GM21515 (cell line): ENCODE results near the gene LIMA1.
"Not testable (repeated sequence)": the region's sequence is repeated elsewhere in the genome, so short reads cannot be mapped to it uniquely, and the experiment has no call there.

Experiments
- ATAC-seq: cut with Tn5 transposase; IDR thresholded peaks from one replicate; pipeline ENCODE4 v1.9.1; 2021; ENCODE audit not compliant: unreplicated experiment

LIMA1 gene

DNA sequence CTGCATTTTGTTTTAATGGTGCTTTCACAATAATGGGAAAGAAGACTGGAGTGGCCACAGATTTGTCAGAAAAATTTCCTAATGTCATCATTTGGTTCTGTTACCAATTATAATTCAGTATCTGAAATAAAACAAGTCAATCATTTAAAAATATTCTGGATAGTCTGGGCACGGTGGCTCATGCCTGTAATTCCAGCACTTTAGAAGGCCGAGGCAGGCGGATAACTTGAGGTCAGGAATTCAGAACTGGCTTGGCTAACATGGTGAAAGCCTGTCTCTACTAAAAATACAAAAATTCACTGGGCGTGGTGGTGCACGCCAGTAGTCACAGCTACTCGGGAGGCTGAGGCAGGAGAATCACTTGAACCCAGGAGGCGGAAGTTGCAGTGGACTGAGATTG, 4.0 kb upstream of the LIMA1 start:
- no peak for ATAC-seq

DNA sequence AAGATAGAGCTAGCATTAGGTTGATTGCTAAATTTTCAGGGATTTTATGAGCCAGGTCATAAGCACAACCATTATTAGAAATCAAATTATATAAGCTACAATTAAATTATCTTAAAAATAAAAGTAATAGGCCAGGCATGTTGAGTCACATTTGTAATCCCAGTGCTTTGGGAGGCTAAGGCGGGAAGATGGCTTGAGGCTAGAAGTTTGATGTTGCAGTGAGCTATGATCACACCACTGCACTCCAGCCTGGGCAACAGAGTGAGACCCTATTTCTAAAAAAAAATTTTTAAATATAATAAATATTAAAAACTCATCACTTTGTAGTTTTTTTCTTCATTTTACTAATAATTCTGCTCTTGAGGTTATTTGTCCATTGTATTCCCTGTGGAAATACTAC, 1.9 kb upstream of the LIMA1 start:
- ATAC-seq = no peak

DNA sequence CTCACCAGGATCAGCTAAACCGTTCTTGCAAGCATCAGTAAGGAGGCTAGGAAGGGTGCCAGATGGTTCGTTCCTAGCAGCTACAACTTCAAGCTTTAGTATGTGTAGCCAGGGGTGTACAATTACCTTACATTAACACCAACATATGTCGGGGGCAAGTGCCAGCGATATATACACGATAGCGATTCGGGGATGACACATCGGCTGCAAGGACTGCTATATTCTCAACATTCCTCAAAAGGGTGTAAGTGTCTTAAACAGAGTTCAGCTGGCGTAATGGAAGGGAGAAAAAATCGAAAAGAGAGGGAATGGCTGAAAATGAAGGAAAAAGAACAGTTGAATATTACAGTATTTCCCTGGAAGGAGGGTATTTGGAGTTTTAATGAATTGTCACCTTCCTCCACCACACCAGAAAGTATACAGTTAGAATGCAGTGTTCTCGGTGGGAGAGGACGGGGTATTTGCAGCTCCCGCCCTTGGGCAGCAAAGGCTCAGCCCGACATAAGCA, 545 bp downstream of the LIMA1 start:
- no peak for ATAC-seq

DNA sequence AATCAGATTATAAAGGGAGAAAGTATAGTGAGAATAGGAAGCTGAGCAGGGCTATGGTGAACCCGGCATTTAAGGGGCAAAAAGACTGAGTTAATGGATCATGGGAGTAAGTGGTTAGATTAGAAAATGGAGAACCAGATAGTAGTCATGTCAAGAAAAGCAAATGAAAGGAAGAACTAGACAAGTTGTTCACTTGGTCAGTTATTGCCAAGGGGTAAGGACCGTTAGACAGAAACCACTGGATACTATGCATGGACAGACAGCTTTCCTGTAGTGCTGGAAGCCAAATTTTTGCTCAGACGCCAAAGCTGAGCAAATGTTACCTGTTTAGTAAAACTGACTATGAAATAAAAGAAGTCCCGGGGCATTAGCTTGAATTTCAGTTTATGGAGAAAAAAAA, 3.8 kb downstream of the LIMA1 start:
- ATAC-seq = no peak

DNA sequence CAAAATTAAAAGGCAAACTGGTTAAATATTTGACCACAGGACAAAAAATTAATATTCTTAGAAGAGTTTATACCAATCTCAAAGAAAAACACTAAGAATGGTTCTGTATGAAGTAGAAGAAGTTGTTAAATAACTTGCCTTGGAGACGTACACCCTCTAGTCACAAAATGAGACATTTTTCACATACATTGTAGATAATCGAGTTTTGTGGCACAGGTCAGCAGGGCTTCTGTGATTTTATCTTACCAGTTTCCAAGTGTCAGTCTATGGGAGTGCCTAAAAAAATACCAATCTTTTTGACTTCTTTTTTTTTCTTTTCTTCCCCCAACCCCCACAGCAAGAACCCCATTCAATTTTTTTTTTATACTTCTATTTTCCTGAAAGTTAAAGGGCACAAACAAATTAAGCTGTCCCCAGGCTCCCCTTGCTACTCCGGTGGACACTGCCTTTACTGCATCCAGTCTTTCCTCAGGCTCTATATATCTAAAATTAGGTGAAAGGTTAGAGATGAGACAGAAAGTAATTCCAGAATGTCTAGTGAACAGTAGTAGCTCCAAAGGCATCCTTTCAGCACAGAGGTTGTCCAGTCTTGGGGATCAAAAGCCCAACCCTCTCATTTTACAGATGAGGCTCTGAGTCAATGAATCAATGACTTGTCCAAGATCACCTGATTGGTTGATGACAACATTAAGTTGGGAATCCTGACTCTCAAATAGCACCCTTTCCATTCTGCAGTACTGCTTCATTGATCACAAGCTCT, 6.2 kb downstream of the LIMA1 start:
- no peak for ATAC-seq

DNA sequence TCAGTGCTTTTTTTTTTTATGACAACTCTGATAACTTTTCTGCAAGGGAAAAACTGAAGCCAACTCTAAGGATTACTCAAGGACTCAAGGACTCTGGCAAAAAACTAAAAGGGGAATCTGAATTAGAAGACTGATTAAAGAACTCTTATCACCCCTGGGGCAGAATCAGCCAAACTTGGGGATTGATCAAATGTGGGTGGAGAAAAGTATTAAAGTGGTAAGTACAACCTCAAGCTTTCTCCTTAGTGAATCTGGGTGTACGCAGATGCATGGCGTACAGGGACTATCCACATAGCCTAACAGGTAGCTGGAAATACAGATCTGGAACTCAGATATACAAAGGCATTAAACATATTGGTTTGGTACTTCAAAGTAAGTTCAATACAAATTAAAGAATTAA, 7.3 kb downstream of the LIMA1 start:
- no peak for ATAC-seq

DNA sequence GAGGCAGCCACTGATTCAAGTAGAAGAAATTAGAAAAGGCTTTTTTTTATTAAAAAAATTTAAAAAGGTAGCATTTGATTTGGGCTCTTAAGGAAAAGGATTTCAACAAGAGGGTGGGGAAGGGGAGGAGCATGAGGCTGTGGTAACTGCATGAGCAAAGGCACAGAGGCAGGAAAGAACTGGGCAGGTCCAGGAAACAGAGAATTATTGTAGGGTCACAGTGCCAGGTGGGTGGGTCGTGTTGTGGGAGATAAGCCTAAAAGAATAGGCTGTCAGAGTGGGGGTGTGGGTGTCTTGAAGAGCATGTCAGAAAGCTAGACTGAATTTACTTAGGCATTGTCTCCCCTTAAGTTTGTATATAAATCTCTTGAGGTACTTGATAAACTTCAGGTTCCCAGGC, 7.8 kb downstream of the LIMA1 start:
- no peak for ATAC-seq

DNA sequence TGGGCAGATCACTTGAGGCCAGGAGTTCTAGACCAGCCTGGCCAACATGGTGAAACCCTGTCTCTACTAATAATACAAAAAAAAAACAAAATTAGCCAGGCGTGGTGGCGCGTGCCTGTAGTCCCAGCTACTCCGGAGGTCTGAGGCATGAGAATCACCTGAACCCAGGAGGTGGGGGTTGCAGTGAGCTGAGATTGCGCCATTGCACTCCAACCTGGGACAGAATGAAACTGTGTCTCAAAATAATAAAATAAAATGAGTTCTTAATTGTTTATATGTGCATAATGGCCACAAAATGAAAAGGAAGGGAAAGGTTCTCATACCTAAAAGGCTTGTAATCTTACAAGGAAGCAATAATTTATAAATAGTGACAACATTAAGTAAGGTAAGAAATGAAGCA, 8.2 kb downstream of the LIMA1 start:
- not testable (repeated sequence) for ATAC-seq

DNA sequence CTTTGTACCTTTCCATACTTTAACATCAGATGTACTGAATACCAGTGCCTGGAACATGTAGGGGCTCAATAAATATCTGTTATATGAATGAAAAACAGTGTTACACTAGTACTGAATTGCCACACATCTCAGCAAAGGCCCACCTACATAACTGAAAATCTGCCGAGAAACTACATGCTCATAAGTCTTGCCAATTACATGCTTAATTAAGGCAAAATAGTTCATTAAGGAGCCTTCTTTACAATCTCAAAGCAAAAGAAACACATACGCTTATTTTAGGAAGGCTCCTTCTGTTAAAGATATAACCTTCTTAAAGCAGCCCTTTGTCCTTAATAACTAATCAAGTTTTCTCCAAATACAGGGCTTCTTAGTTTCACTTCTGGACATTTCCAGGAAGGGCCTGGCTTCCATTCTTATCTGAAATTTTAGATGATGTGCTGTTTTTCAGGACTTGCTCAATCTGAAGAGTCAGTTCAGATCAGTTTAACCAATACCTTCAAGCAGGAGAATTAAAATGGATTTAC, 11.5 kb downstream of the LIMA1 start:
- ATAC-seq = no peak

DNA sequence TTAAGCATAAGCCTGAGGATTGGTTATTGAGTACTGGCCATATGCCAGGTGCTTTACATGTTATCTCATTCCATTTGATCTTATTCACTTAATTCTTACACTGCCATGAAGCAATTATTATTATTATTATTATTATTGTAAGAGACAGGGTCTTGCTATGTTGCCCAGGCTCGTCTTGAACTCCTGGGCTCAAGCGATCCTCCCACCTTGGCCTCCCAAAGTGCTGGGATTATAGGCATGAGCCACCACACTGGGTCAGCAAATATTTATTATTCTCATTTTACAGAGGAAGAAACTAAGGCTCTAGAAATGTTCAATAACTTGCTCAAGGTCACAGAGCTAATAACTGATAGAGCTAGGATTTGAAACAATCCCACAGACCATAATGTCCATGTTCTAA, 14.8 kb downstream of the LIMA1 start:
- no peak for ATAC-seq

DNA sequence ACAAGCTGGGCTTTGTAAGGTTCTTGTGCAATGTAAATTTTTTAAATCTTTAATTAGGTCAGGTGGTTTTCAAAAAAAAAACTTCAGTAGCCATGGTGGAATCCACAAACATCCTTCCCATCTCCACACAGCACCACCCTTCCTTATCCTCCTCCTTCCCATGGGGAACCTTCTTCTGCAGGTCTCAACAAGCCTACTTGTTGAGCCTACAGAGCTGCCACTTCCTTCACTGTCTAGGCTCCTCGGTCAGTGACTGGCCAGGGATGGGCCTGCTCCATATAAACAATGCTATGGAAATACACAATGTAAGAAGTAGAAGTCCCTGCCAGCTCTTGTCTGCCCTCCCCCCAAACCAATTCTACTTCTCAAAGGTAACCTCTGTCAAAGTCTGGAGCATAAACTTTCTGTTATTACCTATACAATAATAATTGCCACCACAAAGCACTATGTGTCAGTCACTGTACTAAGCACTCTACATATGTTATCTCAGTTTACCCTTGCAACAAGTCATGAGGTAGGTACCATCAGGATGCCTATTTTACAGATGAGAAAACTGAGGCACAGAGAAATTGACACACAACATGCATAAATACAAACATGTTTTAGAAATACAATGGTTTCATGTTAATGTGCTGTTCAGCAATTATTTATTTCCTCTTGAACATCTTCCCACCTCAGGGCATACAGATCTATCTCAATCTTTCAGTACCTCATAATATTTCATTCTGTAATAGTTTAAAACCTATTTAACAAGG, 17.4 kb downstream of the LIMA1 start:
- ATAC-seq = no peak

DNA sequence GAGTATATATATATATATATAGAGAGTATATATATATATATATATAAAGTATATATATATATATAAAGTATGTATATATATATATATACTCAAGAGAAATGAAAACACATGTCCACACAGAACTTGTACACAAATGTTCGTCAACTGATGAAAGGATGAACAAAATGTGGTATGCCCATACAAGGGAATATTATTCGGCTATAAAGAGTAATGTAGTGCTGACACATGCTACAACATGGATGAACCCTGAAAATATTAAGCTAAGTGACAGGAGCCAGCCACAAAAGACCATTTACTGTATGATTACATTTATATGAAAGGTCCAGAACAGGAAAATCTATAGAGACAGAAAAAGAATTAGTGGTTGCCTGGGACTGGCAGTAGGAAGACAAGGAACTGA, 19.5 kb downstream of the LIMA1 start:
- ATAC-seq = no peak

DNA sequence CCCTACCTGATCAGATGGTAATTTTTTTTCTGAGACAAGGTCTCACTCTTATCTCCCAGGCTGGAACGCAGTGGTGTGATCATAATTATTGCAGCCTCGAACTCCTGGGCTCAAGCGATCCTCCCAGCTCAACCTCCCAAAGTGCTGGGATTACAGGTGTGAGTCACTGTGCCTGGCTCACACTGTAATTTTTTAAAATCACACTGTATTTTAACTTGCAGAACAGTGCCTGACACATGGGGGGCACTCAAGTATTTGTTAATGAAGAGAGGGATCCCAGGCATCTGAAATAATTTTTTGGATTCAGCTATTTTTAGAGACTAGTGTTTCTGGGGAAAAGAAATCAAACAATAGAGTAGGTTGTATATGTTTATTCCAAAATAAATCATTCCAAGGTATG, 21.7 kb downstream of the LIMA1 start:
- no peak for ATAC-seq

DNA sequence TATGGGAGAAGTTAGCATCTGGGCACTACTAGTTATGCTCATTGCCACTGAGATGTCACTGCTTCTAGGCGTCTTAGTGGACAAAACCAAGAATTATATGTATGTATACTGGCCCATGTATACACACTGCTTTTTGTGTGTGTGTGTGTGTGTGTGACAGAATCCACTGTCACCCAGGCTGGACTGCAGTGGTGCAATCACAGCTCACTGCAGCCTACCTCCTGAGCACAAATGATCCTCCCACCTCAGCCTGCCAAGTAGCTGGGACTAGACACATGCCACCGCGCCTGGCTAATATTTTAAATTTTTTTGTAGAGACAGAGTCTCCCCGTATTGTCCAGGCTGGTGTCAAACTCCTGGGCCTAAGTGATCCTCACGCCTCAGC, 25.2 kb downstream of the LIMA1 start:
- no peak for ATAC-seq

DNA sequence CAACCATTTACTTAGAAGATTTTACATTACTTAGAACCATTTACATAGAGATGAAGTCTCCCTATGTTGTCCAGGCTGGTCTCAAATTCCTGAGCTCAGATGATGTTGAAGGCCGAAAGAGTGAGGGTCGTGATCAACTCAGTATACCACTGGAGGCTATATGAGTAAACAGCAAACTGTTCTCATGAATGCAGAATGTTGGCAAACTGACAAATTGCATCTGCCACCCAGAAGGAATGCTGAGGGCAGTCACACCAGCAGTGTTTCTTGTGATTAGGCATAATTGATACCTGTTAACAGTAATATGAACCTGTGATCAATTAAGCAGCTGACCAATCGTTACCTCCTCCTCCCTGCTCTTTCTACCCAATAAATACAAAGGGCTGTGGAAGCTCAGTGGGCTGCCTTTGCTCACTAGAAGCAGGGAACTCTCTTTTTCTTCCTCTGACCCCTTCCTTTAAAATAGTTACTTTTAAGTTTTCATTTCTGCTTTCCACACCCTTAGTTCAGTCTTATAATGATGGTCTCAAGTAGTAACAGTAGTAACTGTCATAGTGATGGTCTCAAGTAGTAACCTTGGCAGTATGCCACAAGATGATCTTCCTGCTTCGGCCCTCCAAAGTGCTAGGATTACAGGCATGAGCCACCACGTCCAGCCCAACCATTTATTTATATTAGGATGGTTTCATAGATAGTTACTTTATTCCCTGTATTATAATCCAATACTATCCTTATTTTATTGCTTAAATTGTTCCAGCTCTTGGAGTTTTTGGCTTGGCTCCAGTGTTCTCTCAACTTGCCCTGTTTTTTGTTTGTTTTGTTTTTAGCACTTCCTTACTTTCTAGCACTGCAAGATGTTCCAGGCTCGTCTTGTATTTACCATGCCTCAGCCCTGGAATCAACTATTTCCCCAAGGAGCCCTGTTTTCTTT, 25.8 kb downstream of the LIMA1 start:
- no peak for ATAC-seq

DNA sequence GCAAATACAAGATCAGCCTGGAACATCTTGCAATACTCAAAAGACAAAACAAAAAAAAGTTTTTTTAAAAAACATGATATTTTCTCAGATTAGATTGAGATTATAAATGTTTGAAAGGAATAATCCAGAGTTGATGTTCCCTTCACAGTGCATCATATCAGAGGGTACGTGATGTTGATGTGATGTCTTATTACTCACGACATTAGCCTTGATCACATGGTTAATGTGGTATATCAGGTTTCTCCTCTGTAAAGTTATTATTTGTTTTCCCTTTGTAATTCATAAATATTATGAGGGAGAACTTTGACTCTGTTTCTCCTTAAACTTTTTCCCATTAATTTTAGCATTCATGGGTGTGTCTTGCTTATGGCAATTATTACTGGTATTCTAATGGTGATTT, 26.6 kb downstream of the LIMA1 start:
- ATAC-seq = no peak

DNA sequence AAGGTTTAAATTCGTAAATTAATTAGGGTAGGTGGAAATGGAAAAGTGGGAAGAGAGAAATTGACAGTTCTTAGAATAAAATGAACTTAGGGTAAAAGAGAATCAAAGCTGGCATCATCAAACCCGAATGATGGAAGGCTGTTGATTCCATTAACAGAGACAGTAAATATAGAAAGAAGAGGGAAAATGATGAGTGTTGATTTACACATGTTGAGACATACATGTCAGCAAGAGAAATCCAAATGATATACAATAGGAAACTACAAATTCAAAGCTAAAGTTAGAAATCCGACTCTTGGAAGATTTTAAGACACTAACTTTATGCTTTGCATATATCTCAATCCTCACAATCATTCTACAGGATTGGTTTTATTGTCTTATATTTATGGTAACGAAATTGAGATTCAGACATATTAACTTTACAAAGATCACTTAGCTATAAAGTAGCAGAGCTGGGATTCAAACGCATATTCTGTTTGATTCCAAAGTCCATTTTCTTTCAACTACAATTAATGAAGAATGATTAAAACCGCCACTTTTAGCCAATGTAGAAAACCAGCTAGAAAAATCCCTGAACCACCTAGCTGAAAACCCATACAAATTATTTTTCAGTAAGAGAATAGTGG, 30.2 kb downstream of the LIMA1 start:
- ATAC-seq = no peak

DNA sequence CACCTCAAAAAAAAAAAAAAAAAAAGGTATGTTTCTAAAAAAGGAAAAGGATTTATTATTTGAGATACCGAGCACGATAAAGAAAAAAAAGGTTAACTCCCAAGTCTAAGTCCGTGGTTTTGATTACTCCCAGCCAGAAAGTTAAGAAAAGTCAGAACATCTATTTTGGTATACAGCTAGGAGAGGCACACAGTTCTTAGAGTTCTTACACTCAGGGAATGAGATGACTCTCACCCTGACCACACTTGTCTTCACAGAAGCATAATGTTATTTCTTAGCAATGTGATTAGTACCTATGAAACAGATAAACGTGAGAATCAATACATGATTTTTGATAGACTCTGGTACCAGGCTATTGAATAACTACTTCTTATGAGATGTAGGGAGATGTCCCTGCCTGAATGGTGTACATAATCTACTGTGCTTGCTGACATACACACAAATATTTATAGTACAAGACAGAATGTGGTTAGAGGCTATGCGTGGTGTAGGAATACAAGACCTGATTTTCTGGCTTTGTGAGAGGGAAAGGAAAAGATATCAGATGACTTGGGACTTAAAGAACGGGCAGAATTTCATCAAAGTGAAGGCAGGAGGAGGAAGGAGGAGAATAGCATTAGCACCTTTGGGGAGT, 31.6 kb downstream of the LIMA1 start:
- ATAC-seq = no peak

DNA sequence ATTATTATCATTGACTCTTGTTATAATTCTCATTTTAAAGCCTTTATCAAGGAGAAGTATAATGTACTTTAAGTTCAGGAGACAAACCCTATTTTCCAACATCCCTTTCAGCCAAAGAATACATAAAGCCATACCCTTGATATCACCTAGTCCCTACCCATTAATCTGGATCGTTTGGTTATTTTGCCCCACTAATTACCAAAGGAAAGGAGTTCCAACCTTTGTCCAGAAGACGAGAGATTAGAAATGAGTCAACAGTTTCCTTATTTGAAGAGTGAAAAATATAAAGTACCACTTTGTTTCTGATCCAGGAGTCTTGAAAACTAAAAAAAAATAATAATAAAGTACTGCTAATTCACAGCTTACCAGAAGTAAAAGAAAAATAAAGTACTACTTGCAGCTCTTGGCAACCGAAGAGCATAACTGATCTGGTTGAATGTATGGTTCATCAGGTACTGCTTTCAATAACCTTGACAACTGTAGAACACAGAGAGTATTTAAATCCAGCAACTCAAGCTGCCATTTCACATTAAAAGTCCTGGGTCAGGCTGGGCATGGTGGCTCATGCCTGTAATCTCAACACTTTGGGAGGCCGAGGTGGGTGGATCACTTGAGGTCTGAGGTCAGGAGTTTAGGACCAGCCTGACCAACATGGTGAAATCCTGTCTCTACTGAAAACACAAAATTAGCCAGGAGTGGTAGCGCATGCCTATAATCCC, 33.7 kb downstream of the LIMA1 start:
- no peak for ATAC-seq

DNA sequence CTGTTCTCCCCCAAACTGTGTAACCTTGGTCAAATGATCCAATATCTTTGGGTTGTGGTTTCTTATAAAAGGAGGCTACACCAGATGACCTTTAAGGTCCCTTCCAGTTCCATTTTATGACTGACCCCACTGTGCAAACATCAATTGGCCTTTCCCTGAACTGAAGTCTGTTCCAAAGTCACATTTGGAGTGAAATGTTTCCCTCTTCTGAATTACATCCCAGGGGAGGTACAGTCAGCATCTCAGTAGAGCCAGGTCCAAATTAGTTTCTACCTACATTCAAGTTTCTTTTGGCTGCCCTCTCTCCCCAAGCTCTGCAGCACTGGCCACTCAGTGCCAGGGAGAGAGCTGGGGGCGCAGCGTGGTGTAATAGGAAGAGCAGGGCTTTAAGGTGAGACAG, 34.4 kb downstream of the LIMA1 start:
- no peak for ATAC-seq
